ENCODE results near the gene GNG7. TPM values are rescaled to one million over a fixed set of nuclear protein-coding genes. Genes with fewer than 3 reads are reported as not detected.

The GNG7 gene
- total and polyA plus RNA-seq, 10 of the 15 experiments (the other 5 are each of a cell fraction or from before 2014, with no cell fraction given) = 1.9 to 13.6 (median 6.5) TPM

- no TSS peak for BruUV-seq (replicated peaks)
- RAD21 ChIA-PET (ENCODE audit: unreplicated experiment) = interaction anchor here (3.5 kb wide), 1 partner anchor 102 kb away, joined by 45 read pairs; no protein-coding TSS in a partner anchor
- CTCF ChIA-PET = interaction anchor here (0.8 to 6.0 kb wide), 4 partner anchors 49 to 103 kb away, joined by 6 to 125 read pairs (median 12); no protein-coding TSS in a partner anchor
- Histone ChIP-seq H3K9ac (ENCODE audit: control insufficient read depth, insufficient read depth, low read length) (no peak overlapping the region), H3K27me3 (replicated peaks in 1 of 2; ENCODE audit: control insufficient read depth in 2 of 2, insufficient read depth in 2 of 2, low read length in 1 of 2) (no peaks in the 10 kb centered on the region), H2AFZ (ENCODE audit: control insufficient read depth, low read depth, low read length) (no peak overlapping the region), H4K20me1 (ENCODE audit: control insufficient read depth, insufficient read depth) (no peaks in the 10 kb centered on the region), H3K4me1 (ENCODE audit: control insufficient read depth, insufficient read depth, low read length) (peaks cover 17% of the 10 kb centered on the region), H3K9me3 (replicated peaks; ENCODE audit: control insufficient read depth, insufficient read depth, low read length) (no peaks in the 10 kb centered on the region), H3K36me3 (ENCODE audit: control insufficient read depth in 2 of 2, insufficient read depth in 2 of 2, low read length in 1 of 2) (peaks cover 0 to 11% of the 10 kb centered on the region in 2 experiments; a peak in 2 of 4 replicates), H3K27ac (ENCODE audit: control insufficient read depth, insufficient read depth) (no peak overlapping the region), H3K4me3 (no peak overlapping the region), H3K4me2 (ENCODE audit: control insufficient read depth, insufficient read depth) (no peak overlapping the region), H3K79me2 (ENCODE audit: control insufficient read depth, insufficient read depth, low read length) (no peaks in the 10 kb centered on the region)
- POLR2A ChIA-PET = no interaction called here
- no peak for DNase-seq (ENCODE audit: low read depth, low spot score)
- SMC1A ChIA-PET (ENCODE audit: uncharacterized antibody, unreplicated experiment) = interaction anchor here (2.1 to 3.1 kb wide), 4 partner anchors 32 to 109 kb away, joined by 6 to 50 read pairs (median 7); partner anchors contain the start of gene SGTA
- ATAC-seq = no peak
- in situ Hi-C loops (cut with MboI) = loop anchor here (5.0 kb wide), 1 partner anchor 284 kb away; no protein-coding TSS in a partner anchor
- WGBS (ENCODE audit: insufficient coverage, insufficient replicate concordance, low lambda C conversion rate, missing lambda C conversion rate) = 58% methylated on average over 17 of the region's 17 CpGs
- no peak for FAIRE-seq
- intact Hi-C loops (cut with micrococcal nuclease; ENCODE audit: unreplicated experiment) = no loop called here
- no peak for TF ChIP-seq PBX3 (IDR thresholded peaks at IDR 0.05; ENCODE audit: insufficient replicate concordance, low read depth, low read length)
- no peak for TF ChIP-seq MYC (IDR thresholded peaks at IDR 0.05; ENCODE audit: insufficient read depth, insufficient read length, insufficient replicate concordance, low read length, severe bottlenecking)
- no peak for TF ChIP-seq TCF3 (IDR thresholded peaks at IDR 0.05; ENCODE audit: borderline replicate concordance, insufficient read depth, low read depth, low read length)
- no peak for TF ChIP-seq TARDBP (IDR thresholded peaks at IDR 0.05; ENCODE audit: borderline replicate concordance)
- TF ChIP-seq TCF7 (IDR thresholded peaks at IDR 0.05; ENCODE audit: borderline replicate concordance) = no peak
- no peak for TF ChIP-seq PAX5 (IDR thresholded peaks at IDR 0.05; ENCODE audit: borderline replicate concordance, low read depth, low read length)
- TF ChIP-seq BACH1 (IDR thresholded peaks at IDR 0.05; ENCODE audit: borderline replicate concordance) = no peak
These were observed 48.4 kb upstream of the GNG7 start for GRCh38 chr19:2750808-2751437.

Measured in GM12878 (cell line).